Heart right ventricle (tissue), 16 donors: ENCODE results near the gene TNRC6A. TPM values are rescaled to one million over a fixed set of nuclear protein-coding genes. Genes with fewer than 3 reads are reported as not detected.
A peak's percentile ranks its signal among the peaks of the same experiment; 100 is the strongest.

Source experiments
- ATAC-seq, 8 donors: fragments of 200-7000 bp; cut with Tn5 transposase; one replicate each; pipeline ENCODE4 v1.9.1; 2020; ENCODE audit warnings: mild to moderate bottlenecking in 8 of 8, moderate library complexity in 8 of 8, moderate number of reproducible peaks in 1 of 8
- DNase-seq, 2 donors: peaks; one replicate each; pipeline ENCODE4 v3.0.0-alpha.2; 2020
- H3K27ac ChIP-seq, 10 donors: fragments of 200-600 bp; sonication (generic) in 2 of 10; one replicate each; pipeline versions ENCODE4 v1.5.0 to v1.8.0; 2020 to 2022; ENCODE audit warnings: mild to moderate bottlenecking in 3 of 10
- H3K27me3 ChIP-seq, 7 donors: fragments of 200-600 bp; one replicate each; pipeline ENCODE4 v1.8.0; 2021 to 2022; ENCODE audit warnings: mild to moderate bottlenecking in 2 of 7
- H3K36me3 ChIP-seq, 9 donors: fragments of 200-600 bp; sonication (generic) in 1 of 9; one replicate each; pipeline versions ENCODE4 v1.5.0 to v1.8.0; 2020 to 2022; ENCODE audit warnings: mild to moderate bottlenecking in 2 of 9
- H3K4me1 ChIP-seq, 9 donors: fragments of 200-600 bp; sonication (generic) in 1 of 9; one replicate each; pipeline versions ENCODE4 v1.5.0 to v1.8.0; 2020 to 2022; ENCODE audit warnings: mild to moderate bottlenecking in 4 of 9
- H3K4me3 ChIP-seq, 10 donors: fragments of 200-600 bp; sonication (generic) in 2 of 10; one replicate each; pipeline versions ENCODE4 v1.5.0 to v1.8.0; 2020 to 2022; ENCODE audit warnings: mild to moderate bottlenecking in 7 of 10, moderate library complexity in 2 of 10
- H3K9me3 ChIP-seq, 11 donors: fragments of 200-600 bp in 10 of 11; sonication (generic) in 2 of 11; one replicate each; pipeline versions ENCODE4 v1.5.0 to v1.8.0; 2013 to 2022; ENCODE audit warnings: mild to moderate bottlenecking in 2 of 11, control low read depth in 1 of 11, moderate library complexity in 1 of 11
- WGBS, 2 donors: extraction: QIAGEN DNeasy Blood & Tissue Kit; methylation state at CpG; one replicate each; pipeline ENCODE4 v1.1.7; 2013; ENCODE audit warnings: inconsistent platforms in 1 of 2; 5-methylcytosine and 5-hydroxymethylcytosine counted together
- intact Hi-C, 10 donors: fragments of 100-400 bp; cut with DNase I; formaldehyde crosslinking; loops; one replicate each; pipeline versions ENCODE4 v1.11.1 to v1.14.2; 2022
- polyA plus RNA-seq, 2 donors: library from polyadenylated mRNA; stranded (reverse); fragments of 200-250 nt; gene quantifications; one replicate each; pipeline ENCODE4 v1.2.3, GENCODE V29; 2013
- total RNA-seq, 10 donors: library from RNA; stranded (reverse); fragmentation: NEBNext Ultra II Directional in 3 of 10; extraction: Animal tissue kit (Norgen Biotek cat#: 25700) in 3 of 10; gene quantifications; one replicate each; pipeline versions ENCODE4 v1.2.1 to v1.2.4, GENCODE V29; 2021 to 2023
- TF ChIP-seq, protein P1 (sequence below), 9 donors: fragments of 200-600 bp; sonication (generic) in 2 of 9; IDR thresholded peaks; one replicate each; pipeline versions ENCODE4 v1.5.0 to v1.8.0; 2021 to 2022; ENCODE audit warnings: antibody characterized with exemption in 9 of 9, mild to moderate bottlenecking in 5 of 9, moderate library complexity in 1 of 9
- donor health status: Arrhythmogenic right ventricular cardiomyopathy.
- donor health status: ischemic (EF 13 %, LVEDD 7.1; RV severe dilation, severe dysfunction).
- donor health status: healthy with polysubstance abuse.
- donor health status: DM: no; HTN: yes; CAD: no.
- donor health status: DM: no; HTN: no; CAD: no.
- donor health status: ischemic (EF 25% LVEDD 6.9; RV normal size, moderate dysfunction).
- donor health status: ischemic (EF 25% LVEDD 5.7; RV mildly dilated, moderate dysfunction).
- donor health status: healthy.
- donor health status: DM: yes; HTN: yes; CAD: no.
- donor health status: Ischemic cardiomyopathy.
- donor health status: ischemic (EF 35%, LVEDD 5.7; RV mildly dilated, moderate dysfunction).
- donor health status: nonischemic (EF 11% LVEDD 7.7; RV severe dilation, severe dysfunction).
- donor health status: DM: yes; HTN: yes; CAD: no.
- donor health status: PGD.
- donor health status: ischemic (EF 29% LVEDD 5.4; RV normal size, mild dysfunction).
- donor health status: nonischemic (EF 23%, LVEDD 6.1; RV moderate dilation, normal function).

The TNRC6A gene
- total and polyA plus RNA-seq, 12 donors, result 8.3 to 51.4 (median 36.5) TPM

DNA sequence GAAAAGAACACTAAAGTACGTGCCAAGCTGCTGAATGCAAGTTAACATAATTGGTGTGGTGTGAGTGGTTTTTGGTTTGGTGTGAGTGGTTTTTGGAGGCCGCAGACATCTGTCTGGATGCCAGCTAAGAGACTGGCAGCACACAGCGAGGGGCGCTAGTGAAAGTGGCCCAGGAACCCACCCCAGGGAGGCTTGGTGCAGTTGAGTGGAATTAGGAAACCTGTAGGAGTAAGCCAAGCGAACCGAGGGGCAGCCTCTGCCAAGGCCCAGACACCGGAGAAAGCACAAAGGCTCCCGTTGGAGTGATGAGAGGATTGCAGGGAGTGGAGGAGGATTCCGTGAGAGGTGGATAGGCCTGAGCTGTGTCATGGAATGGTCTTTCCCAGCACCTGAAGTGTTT is 91.7 kb downstream of the TNRC6A start:
- no peaks in the 10 kb centered on the region for H3K9me3 ChIP-seq
- WGBS, 2 donors, result 83 to 90% methylated on average over 9 of the region's 9 CpGs
- no peak for DNase-seq
- no peak for ATAC-seq
- H3K36me3 ChIP-seq, result peaks cover 5 to 100% (median 77%) of the 10 kb centered on the region in 9 donors
- TF ChIP-seq, protein P1, sequence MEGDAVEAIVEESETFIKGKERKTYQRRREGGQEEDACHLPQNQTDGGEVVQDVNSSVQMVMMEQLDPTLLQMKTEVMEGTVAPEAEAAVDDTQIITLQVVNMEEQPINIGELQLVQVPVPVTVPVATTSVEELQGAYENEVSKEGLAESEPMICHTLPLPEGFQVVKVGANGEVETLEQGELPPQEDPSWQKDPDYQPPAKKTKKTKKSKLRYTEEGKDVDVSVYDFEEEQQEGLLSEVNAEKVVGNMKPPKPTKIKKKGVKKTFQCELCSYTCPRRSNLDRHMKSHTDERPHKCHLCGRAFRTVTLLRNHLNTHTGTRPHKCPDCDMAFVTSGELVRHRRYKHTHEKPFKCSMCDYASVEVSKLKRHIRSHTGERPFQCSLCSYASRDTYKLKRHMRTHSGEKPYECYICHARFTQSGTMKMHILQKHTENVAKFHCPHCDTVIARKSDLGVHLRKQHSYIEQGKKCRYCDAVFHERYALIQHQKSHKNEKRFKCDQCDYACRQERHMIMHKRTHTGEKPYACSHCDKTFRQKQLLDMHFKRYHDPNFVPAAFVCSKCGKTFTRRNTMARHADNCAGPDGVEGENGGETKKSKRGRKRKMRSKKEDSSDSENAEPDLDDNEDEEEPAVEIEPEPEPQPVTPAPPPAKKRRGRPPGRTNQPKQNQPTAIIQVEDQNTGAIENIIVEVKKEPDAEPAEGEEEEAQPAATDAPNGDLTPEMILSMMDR (IDR thresholded peaks at IDR 0.05), result no peak
- no peaks in the 10 kb centered on the region for H3K27me3 ChIP-seq
- no peaks in the 10 kb centered on the region for H3K4me1 ChIP-seq
- intact Hi-C loops, result loop anchor here in 2 of 10 donors (10.0 kb wide), 2 partner anchors 104 to 124 kb away; no protein-coding TSS in a partner anchor
- H3K27ac ChIP-seq, result no peak overlapping the region
- H3K4me3 ChIP-seq, result no peak overlapping the region

DNA sequence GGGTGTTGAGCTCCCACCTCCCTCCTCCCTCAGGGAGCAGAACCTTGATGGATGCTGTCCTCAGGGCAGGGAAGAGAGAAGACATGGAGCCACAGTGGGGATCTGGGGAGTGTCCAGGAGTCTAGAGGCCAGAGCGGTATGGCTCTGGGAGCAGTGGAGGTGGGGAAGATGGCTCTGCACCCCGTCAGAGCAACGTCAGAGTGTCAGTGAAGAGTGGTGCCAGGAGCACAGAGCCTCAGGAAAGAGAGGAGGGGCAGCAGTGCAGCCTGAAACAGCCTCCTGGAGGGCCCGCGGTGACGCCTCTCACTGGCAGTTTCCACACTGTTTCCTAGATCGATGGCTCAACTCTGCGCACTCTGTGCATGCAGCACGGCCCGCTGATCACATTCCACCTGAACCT is 93.1 kb downstream of the TNRC6A start:
- Histone ChIP-seq H3K9me3 (no peaks in the 10 kb centered on the region), H3K4me1 (no peaks in the 10 kb centered on the region), H3K27ac (peak overlapping the region in 2 of 10 donors; percentile 4 to 23), H3K27me3 (no peaks in the 10 kb centered on the region), H3K4me3 (no peak overlapping the region), H3K36me3 (peaks cover 5 to 100% (median 63%) of the 10 kb centered on the region in 9 donors)
- ATAC-seq (peak in 6 of 8 donors; percentile 28 to 63 (median 44)), DNase-seq (no peak)
- TF ChIP-seq, protein P1 (IDR thresholded peaks at IDR 0.05), result no peak
- 82 to 83% methylated on average over 10 of the region's 10 CpGs for WGBS, 2 donors
- intact Hi-C loops, result loop anchor here in 2 of 10 donors (10.0 kb wide), 2 partner anchors 102 to 122 kb away; no protein-coding TSS in a partner anchor

DNA sequence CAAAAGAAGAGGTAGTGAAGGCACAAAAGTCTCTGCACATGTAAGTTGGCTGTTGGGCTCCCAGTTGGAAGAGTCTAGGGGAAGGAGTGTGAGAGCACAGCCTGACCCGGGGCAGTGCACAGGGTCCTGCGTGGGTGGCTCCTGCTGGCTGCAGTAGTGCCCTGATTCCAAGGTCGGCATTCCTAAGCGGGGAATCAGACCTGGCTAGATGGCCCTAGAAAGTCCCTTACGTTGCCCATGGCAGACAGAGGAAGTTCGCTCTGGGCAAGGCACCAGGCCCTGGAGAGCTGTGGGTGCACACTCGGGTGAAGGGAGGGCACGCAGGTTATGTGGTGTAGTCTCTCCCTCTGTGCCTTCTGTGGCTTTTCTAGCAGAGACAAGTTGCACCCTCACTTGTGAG is 93.5 kb downstream of the TNRC6A start:
- H3K4me1 ChIP-seq, result no peaks in the 10 kb centered on the region
- H3K9me3 ChIP-seq, result no peaks in the 10 kb centered on the region
- ATAC-seq (peak in 6 of 8 donors; percentile 38 to 71 (median 63)), DNase-seq (no peak)
- H3K27me3 ChIP-seq, result no peaks in the 10 kb centered on the region
- no peak overlapping the region for H3K4me3 ChIP-seq
- intact Hi-C loops, result loop anchor here in 2 of 10 donors (10.0 kb wide), 2 partner anchors 102 to 122 kb away; no protein-coding TSS in a partner anchor
- peaks cover 5 to 100% (median 59%) of the 10 kb centered on the region in 9 donors for H3K36me3 ChIP-seq
- H3K27ac ChIP-seq, result peak overlapping the region in 2 of 10 donors; percentile 4 to 23
- WGBS, 2 donors, result 69 to 80% methylated on average over 8 of the region's 8 CpGs
- TF ChIP-seq, protein P1 (IDR thresholded peaks at IDR 0.05), result no peak

DNA sequence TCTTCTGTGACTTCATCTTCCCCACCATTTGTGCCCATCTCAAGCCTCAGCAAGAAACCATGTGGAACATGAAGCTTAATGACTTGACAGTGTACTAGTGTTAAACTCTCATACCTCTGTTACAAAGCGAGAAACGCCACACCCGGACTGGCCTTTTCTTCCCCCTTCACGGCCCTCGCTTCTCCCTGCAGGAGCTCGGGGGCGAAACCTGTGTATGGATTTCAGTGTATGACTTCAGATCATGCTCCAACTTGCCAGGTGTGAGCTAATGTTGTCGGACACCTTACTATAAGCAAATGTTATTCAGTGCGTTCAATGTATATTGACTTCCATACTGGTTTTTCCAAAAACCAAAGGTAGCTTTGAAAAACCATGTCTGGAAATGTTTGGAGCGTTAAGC is 96.2 kb downstream of the TNRC6A start:
- DNase-seq (no peak), ATAC-seq (no peak)
- Histone ChIP-seq H3K36me3 (peaks cover 5 to 84% (median 32%) of the 10 kb centered on the region in 9 donors), H3K27me3 (no peaks in the 10 kb centered on the region), H3K4me1 (no peaks in the 10 kb centered on the region), H3K4me3 (no peak overlapping the region), H3K27ac (no peak overlapping the region), H3K9me3 (no peaks in the 10 kb centered on the region)
- TF ChIP-seq, protein P1 (IDR thresholded peaks at IDR 0.05), result no peak
- intact Hi-C loops, result loop anchor here in 2 of 10 donors (10.0 kb wide), 2 partner anchors 99 to 119 kb away; no protein-coding TSS in a partner anchor
- WGBS, 2 donors, result 94% methylated on average over 10 of the region's 10 CpGs
